ENCODE results near the gene ACSBG1. TPM values are rescaled to one million over a fixed set of nuclear protein-coding genes. Genes with fewer than 3 reads are reported as not detected.

Gene ACSBG1
- total and polyA plus RNA-seq, 7 donors = 0.23 to 3.9 (median 1.3) TPM

GRCh38 chr15:78120523-78120922 is 113.8 kb downstream of the ACSBG1 start:
- intact Hi-C loops (cut with DNase I) = no loop called here
- 90 to 91% methylated on average over 5 of the region's 5 CpGs for WGBS, 2 donors
- H3K4me3 ChIP-seq = no peak overlapping the region
- DNase-seq = no peak
- no peak overlapping the region for H3K27ac ChIP-seq
- H3K36me3 ChIP-seq = no peaks in the 10 kb centered on the region
- H3K4me1 ChIP-seq = no peaks in the 10 kb centered on the region
- no peaks in the 10 kb centered on the region for H3K9me3 ChIP-seq
- H3K27me3 ChIP-seq = no peaks in the 10 kb centered on the region
- TF ChIP-seq POLR2A (IDR thresholded peaks at IDR 0.05) = no peak
- TF ChIP-seq EP300 (IDR thresholded peaks at IDR 0.05) = no peak
- TF ChIP-seq POLR2AphosphoS5 (IDR thresholded peaks at IDR 0.05) = no peak

Other genes starting within 250 kb of the ACSBG1 start
- 10 to 100 TPM; 25.3 to 47.1 (median 37.6) TPM for gene TBC1D2B, start 156.9 kb downstream of the ACSBG1 start, total RNA-seq
- gene TBC1D2B, start 156.9 kb downstream of the ACSBG1 start, polyA plus RNA-seq = 10 to 100 TPM in 2 of 3 donors, 1 to 10 TPM in 1; 7.6 to 30.3 (median 13.2) TPM
- not detected for gene SH2D7, start 142.0 kb downstream of the ACSBG1 start, total RNA-seq
- gene SH2D7, start 142.0 kb downstream of the ACSBG1 start, polyA plus RNA-seq = 1 to 10 TPM in 2 of 3 donors, under 1 TPM in 1; 0.69 to 3.0 (median 2.5) TPM
- 10 to 100 TPM in 3 of 4 donors, 1 to 10 TPM in 1; 3.5 to 11.7 (median 10.4) TPM for gene CIB2, start 103.1 kb downstream of the ACSBG1 start, total RNA-seq
- 10 to 100 TPM in 2 of 3 donors, 1 to 10 TPM in 1; 7.1 to 41.4 (median 16.9) TPM for gene CIB2, start 103.1 kb downstream of the ACSBG1 start, polyA plus RNA-seq
- gene IDH3A, start 85.2 kb downstream of the ACSBG1 start, total RNA-seq = 100 to 1,000 TPM in 1 of 4 donors, 10 to 100 TPM in 3; 74.9 to 106 (median 93.9) TPM
- 10 to 100 TPM; 78.1 to 85.1 (median 79.5) TPM for gene IDH3A, start 85.2 kb downstream of the ACSBG1 start, polyA plus RNA-seq
- 10 to 100 TPM in 3 of 4 donors, 1 to 10 TPM in 1; 7.4 to 17.8 (median 11.4) TPM for gene DNAJA4, start 30.0 kb upstream of the ACSBG1 start, total RNA-seq
- gene DNAJA4, start 30.0 kb upstream of the ACSBG1 start, polyA plus RNA-seq = 10 to 100 TPM; 16.8 to 26.1 (median 21.8) TPM
- 10 to 100 TPM; 43.2 to 58.2 (median 52.0) TPM for gene SKIC8, start 65.0 kb upstream of the ACSBG1 start, total RNA-seq
- 10 to 100 TPM; 50.4 to 81.1 (median 63.3) TPM for gene SKIC8, start 65.0 kb upstream of the ACSBG1 start, polyA plus RNA-seq
- 1 to 10 TPM; 2.1 to 8.2 (median 5.3) TPM for gene CRABP1, start 105.8 kb upstream of the ACSBG1 start, total RNA-seq
- 1 to 10 TPM in 1 of 3 donors, not detected in 2; 3.3 TPM for gene CRABP1, start 105.8 kb upstream of the ACSBG1 start, polyA plus RNA-seq
- gene IREB2, start 203.7 kb upstream of the ACSBG1 start, total RNA-seq = 10 to 100 TPM; 28.4 to 42.1 (median 34.3) TPM
- gene IREB2, start 203.7 kb upstream of the ACSBG1 start, polyA plus RNA-seq = 10 to 100 TPM; 12.6 to 17.9 (median 13.2) TPM